Ectodermal cell (in vitro differentiated cells): Measurements from ENCODE around the gene TRIP13.
A peak's percentile ranks its signal among the peaks of the same experiment; 100 is the strongest.

ENCODE experiments used
- H3K27ac ChIP-seq: 2 replicates; pipeline ENCODE4 v1.7.0; 2013; ENCODE audit warnings: mild to moderate bottlenecking, low read depth, low read length; ENCODE audit not compliant: insufficient read depth, poor library complexity, severe bottlenecking
- H3K27me3 ChIP-seq: 2 replicates; pipeline ENCODE4 v1.7.0; 2013; ENCODE audit warnings: mild to moderate bottlenecking, low read length; ENCODE audit not compliant: insufficient read depth, control insufficient read depth, poor library complexity, severe bottlenecking
- H3K36me3 ChIP-seq: one replicate; pipeline ENCODE4 v1.7.0; 2013; ENCODE audit warnings: low read length; ENCODE audit not compliant: control insufficient read depth, insufficient read depth
- H3K4me1 ChIP-seq: one replicate; pipeline ENCODE4 v1.7.0; 2013; ENCODE audit warnings: low read length; ENCODE audit not compliant: control insufficient read depth, insufficient read depth
- H3K4me3 ChIP-seq: 2 replicates; pipeline ENCODE4 v1.7.0; 2013; ENCODE audit warnings: low read depth, low read length, control low read depth; ENCODE audit not compliant: insufficient read depth
- H3K9me3 ChIP-seq: 2 replicates; pipeline ENCODE4 v1.7.0; 2013; ENCODE audit warnings: mild to moderate bottlenecking, low read length, moderate library complexity; ENCODE audit not compliant: control insufficient read depth
- WGBS, 2 experiments: methylation state at CpG; one replicate each; pipeline ENCODE4 v1.1.7; 2013; ENCODE audit warnings: missing lambda C conversion rate in 2 of 2; 5-methylcytosine and 5-hydroxymethylcytosine counted together

Gene TRIP13

GRCh38 chr5:955886-956761 lies 63.4 kb downstream of the TRIP13 start:
- Histone ChIP-seq H3K36me3 (no peaks in the 10 kb centered on the region), H3K9me3 (no peaks in the 10 kb centered on the region), H3K4me3 (no peak overlapping the region), H3K27ac (peak overlapping the region; percentile 44), H3K27me3 (no peaks in the 10 kb centered on the region), H3K4me1 (peaks cover 8% of the 10 kb centered on the region)
- WGBS, 2 experiments, result 94 to 95% methylated on average over 32 of the region's 32 CpGs

GRCh38 chr5:956941-957747 lies 64.5 kb downstream of the TRIP13 start:
- no peaks in the 10 kb centered on the region for H3K9me3 ChIP-seq
- no peaks in the 10 kb centered on the region for H3K36me3 ChIP-seq
- H3K4me3 ChIP-seq, result no peak overlapping the region
- peaks cover 8% of the 10 kb centered on the region for H3K4me1 ChIP-seq
- peak overlapping the region; percentile 44 for H3K27ac ChIP-seq
- no peaks in the 10 kb centered on the region for H3K27me3 ChIP-seq
- 89 to 90% methylated on average over 26 of the region's 26 CpGs for WGBS, 2 experiments

GRCh38 chr5:957748-958485 lies 65.2 kb downstream of the TRIP13 start:
- Histone ChIP-seq H3K4me3 (no peak overlapping the region), H3K36me3 (no peaks in the 10 kb centered on the region), H3K27me3 (no peaks in the 10 kb centered on the region), H3K4me1 (peaks cover 8% of the 10 kb centered on the region), H3K9me3 (no peaks in the 10 kb centered on the region), H3K27ac (no peak overlapping the region)
- 90% methylated on average over 23 of the region's 23 CpGs for WGBS, 2 experiments

GRCh38 chr5:958701-959571 lies 66.3 kb downstream of the TRIP13 start:
- H3K36me3 ChIP-seq, result no peaks in the 10 kb centered on the region
- no peaks in the 10 kb centered on the region for H3K9me3 ChIP-seq
- no peaks in the 10 kb centered on the region for H3K27me3 ChIP-seq
- H3K4me1 ChIP-seq, result peaks cover 8% of the 10 kb centered on the region
- no peak overlapping the region for H3K27ac ChIP-seq
- WGBS, 2 experiments, result 93% methylated on average over 48 of the region's 48 CpGs
- H3K4me3 ChIP-seq, result no peak overlapping the region

- no peak overlapping the region for H3K4me3 ChIP-seq
- H3K27ac ChIP-seq, result no peak overlapping the region
- H3K36me3 ChIP-seq, result no peaks in the 10 kb centered on the region
- peaks cover 8% of the 10 kb centered on the region for H3K4me1 ChIP-seq
- WGBS, 2 experiments, result 93 to 94% methylated on average over 47 of the region's 47 CpGs
- no peaks in the 10 kb centered on the region for H3K9me3 ChIP-seq
- H3K27me3 ChIP-seq, result no peaks in the 10 kb centered on the region
Observed at GRCh38 chr5:959581-960531, 67.2 kb downstream of the TRIP13 start.

GRCh38 chr5:960551-960950 lies 67.9 kb downstream of the TRIP13 start:
- H3K36me3 ChIP-seq, result no peaks in the 10 kb centered on the region
- H3K27me3 ChIP-seq, result no peaks in the 10 kb centered on the region
- H3K4me3 ChIP-seq, result no peak overlapping the region
- H3K9me3 ChIP-seq, result no peaks in the 10 kb centered on the region
- peaks cover 8% of the 10 kb centered on the region for H3K4me1 ChIP-seq
- H3K27ac ChIP-seq, result no peak overlapping the region
- WGBS, 2 experiments, result 94 to 95% methylated on average over 7 of the region's 7 CpGs

- Histone ChIP-seq H3K4me3 (no peak overlapping the region), H3K4me1 (peaks cover 8% of the 10 kb centered on the region), H3K36me3 (no peaks in the 10 kb centered on the region), H3K27me3 (no peaks in the 10 kb centered on the region), H3K9me3 (no peaks in the 10 kb centered on the region), H3K27ac (no peak overlapping the region)
- WGBS, 2 experiments, result 93 to 94% methylated on average over 27 of the region's 27 CpGs
Observed at GRCh38 chr5:961002-961710, 68.5 kb downstream of the TRIP13 start.

- WGBS, 2 experiments, result 94% methylated on average over 24 of the region's 24 CpGs
Observed at GRCh38 chr5:961711-962240, 69.1 kb downstream of the TRIP13 start.

More at GRCh38 chr5:961711-962240, 69.1 kb downstream of the TRIP13 start:
- no peaks in the 10 kb centered on the region for H3K36me3 ChIP-seq
- no peaks in the 10 kb centered on the region for H3K27me3 ChIP-seq
- H3K4me1 ChIP-seq, result peaks cover 5% of the 10 kb centered on the region
- no peak overlapping the region for H3K4me3 ChIP-seq
- H3K27ac ChIP-seq, result no peak overlapping the region
- H3K9me3 ChIP-seq, result no peaks in the 10 kb centered on the region
